Keratinocyte (primary cell): Measurements from ENCODE around the gene CLBA1. TPM values are rescaled to one million over a fixed set of nuclear protein-coding genes. Genes with fewer than 3 reads are reported as not detected.
A peak's percentile ranks its signal among the peaks of the same experiment; 100 is the strongest.

Source experiments
- DNase-seq: peaks from one replicate; pipeline ENCODE4 v3.0.0-alpha.2; 2011; ENCODE audit warnings: low read depth, missing footprints, low spot score
- FAIRE-seq: peaks from 2 replicates; lab custom pipeline; 2011; peaks lifted over from hg19 to GRCh38; lab: Jason Lieb, UNC
- H2AFZ ChIP-seq: 2 replicates; pipeline ENCODE4 v1.6.0; 2012; ENCODE audit warnings: low read length, control low read depth, inconsistent platforms; ENCODE audit not compliant: control insufficient read depth
- H3K27ac ChIP-seq: 2 replicates; pipeline ENCODE4 v1.5.1; 2011; ENCODE audit warnings: low read length; ENCODE audit not compliant: control insufficient read depth, insufficient read depth
- H3K27me3 ChIP-seq: 3 replicates; pipeline ENCODE4 v1.6.0; 2011; ENCODE audit warnings: low read length; ENCODE audit not compliant: control insufficient read depth, insufficient read depth; ENCODE audit errors: extremely low read depth
- H3K36me3 ChIP-seq, 2 experiments: 2 replicates in 1 of 2; 3 replicates in 1 of 2; pipeline ENCODE4 v1.5.1; 2011; ENCODE audit warnings: low read length in 2 of 2, mild to moderate bottlenecking in 1 of 2; ENCODE audit not compliant: control insufficient read depth in 2 of 2, insufficient read depth in 2 of 2; ENCODE audit errors: extremely low read depth in 1 of 2
- H3K4me1 ChIP-seq: 3 replicates; pipeline ENCODE4 v1.5.1; 2011; ENCODE audit warnings: low read length; ENCODE audit not compliant: control insufficient read depth, insufficient read depth; ENCODE audit errors: extremely low read depth
- H3K4me2 ChIP-seq: 3 replicates; pipeline ENCODE4 v1.6.0; 2011; ENCODE audit warnings: low read depth, low read length; ENCODE audit not compliant: control insufficient read depth, insufficient read depth; ENCODE audit errors: extremely low read depth
- H3K4me3 ChIP-seq, 3 experiments: fragments of 200-600 bp in 1 of 3; sonication (generic) in 1 of 3; 2 replicates in 2 of 3; 3 replicates in 1 of 3; pipeline ENCODE4 v1.5.1; 2011 to 2016; ENCODE audit warnings: low read length in 3 of 3, mild to moderate bottlenecking in 3 of 3, control low read depth in 2 of 3, inconsistent platforms in 1 of 3, low read depth in 1 of 3, mixed read lengths in 1 of 3, mixed run types in 1 of 3, moderate library complexity in 1 of 3; ENCODE audit not compliant: control insufficient read depth in 2 of 3, insufficient read depth in 2 of 3; ENCODE audit errors: extremely low read depth in 1 of 3
- H3K79me2 ChIP-seq: 2 replicates; pipeline ENCODE4 v1.6.0; 2012; ENCODE audit warnings: low read length; ENCODE audit not compliant: control insufficient read depth, insufficient read depth
- H3K9ac ChIP-seq: 3 replicates; pipeline ENCODE4 v1.6.0; 2011; ENCODE audit warnings: low read length; ENCODE audit not compliant: control insufficient read depth, insufficient read depth; ENCODE audit errors: extremely low read depth
- H3K9me1 ChIP-seq: 3 replicates; pipeline ENCODE4 v1.6.0; 2011; ENCODE audit warnings: low read length; ENCODE audit not compliant: control insufficient read depth, insufficient read depth; ENCODE audit errors: extremely low read depth
- H3K9me3 ChIP-seq: 2 replicates; pipeline ENCODE4 v1.5.1; 2012; ENCODE audit warnings: low read depth, low read length; ENCODE audit not compliant: control insufficient read depth
- H4K20me1 ChIP-seq: 3 replicates; pipeline ENCODE4 v1.6.0; 2011; ENCODE audit warnings: low read length; ENCODE audit not compliant: control insufficient read depth, insufficient read depth; ENCODE audit errors: extremely low read depth
- CTCF ChIP-seq, 3 experiments: IDR thresholded peaks in 1 of 3; conservative IDR thresholded peaks in 1 of 3; optimal IDR thresholded peaks in 1 of 3; 2 replicates in 2 of 3; 3 replicates in 1 of 3; pipeline versions ENCODE3 to v1.5.1; 2011; ENCODE audit warnings: low read length in 3 of 3, mild to moderate bottlenecking in 3 of 3, moderate library complexity in 2 of 3, control low read depth in 1 of 3, inconsistent platforms in 1 of 3; ENCODE audit not compliant: insufficient read depth in 2 of 3; ENCODE audit errors: extremely low read depth in 1 of 3
- EZH2 ChIP-seq: IDR thresholded peaks from one replicate; pipeline ENCODE4 v1.6.1; 2012; ENCODE audit warnings: inconsistent platforms, mild to moderate bottlenecking, low read length, moderate library complexity
- dilution Hi-C: fragments of 300-500 bp; cut with MboI; formaldehyde crosslinking; loops from one replicate; pipeline ENCODE4 v1.7.0; 2020; ENCODE audit warnings: low sequenced_read_pairs; ENCODE audit not compliant: extremely low pct_ligation_motif_present
- polyA plus RNA-seq, 5 experiments: library from polyadenylated mRNA; depleted of rRNA in 3 of 5; stranded (reverse) in 3 of 5; stranded (forward) in 1 of 5; unstranded in 1 of 5; fragments of >200 nt; gene quantifications; 1 replicate in 1 of 5; 2 replicates in 3 of 5; 3 replicates in 1 of 5; pipeline versions ENCODE4 v1.2.1 to v1.2.3, GENCODE V29; 2011 to 2012; ENCODE audit warnings: missing spikeins in 2 of 5, low read depth in 1 of 5, low replicate concordance in 1 of 5

The CLBA1 gene
- polyA plus RNA-seq, 1 donor (not counting 4 experiments of a cell fraction or from before 2014, with no cell fraction given): 8.6 TPM

GRCh38 chr14:104978746-104979691, 6.6 kb upstream of the CLBA1 start:
- Histone ChIP-seq H3K4me2 (peak overlapping the region; percentile 78), H4K20me1 (peaks cover 3% of the 10 kb centered on the region), H2AFZ (no peak overlapping the region), H3K4me1 (peaks cover 35% of the 10 kb centered on the region), H3K9ac (no peak overlapping the region), H3K9me1 (no peaks in the 10 kb centered on the region), H3K4me3 (no peak overlapping the region), H3K36me3 (no peaks in the 10 kb centered on the region), H3K9me3 (no peaks in the 10 kb centered on the region), H3K27me3 (no peaks in the 10 kb centered on the region), H3K79me2 (peaks cover 10% of the 10 kb centered on the region), H3K27ac (no peak overlapping the region)
- dilution Hi-C loops: no loop called here
- no peak for TF ChIP-seq CTCF (optimal IDR thresholded peaks at IDR 0.05 in 1 of 3, IDR thresholded peaks at IDR 0.05 in 1 of 3, conservative IDR thresholded peaks at IDR 0.05 in 1 of 3; ENCODE audit: extremely low read depth in 1 of 3, insufficient read depth in 2 of 3, low read length in 3 of 3)
- TF ChIP-seq EZH2: no peak
- FAIRE-seq (no peak), DNase-seq (no peak)

GRCh38 chr14:104979758-104980610, 5.6 kb upstream of the CLBA1 start:
- TF ChIP-seq EZH2: no peak
- TF ChIP-seq CTCF (optimal IDR thresholded peaks at IDR 0.05 in 1 of 3, IDR thresholded peaks at IDR 0.05 in 1 of 3, conservative IDR thresholded peaks at IDR 0.05 in 1 of 3; ENCODE audit: extremely low read depth in 1 of 3, insufficient read depth in 2 of 3, low read length in 3 of 3): no peak
- peaks cover 10% of the 10 kb centered on the region for H3K79me2 ChIP-seq
- H3K9ac ChIP-seq: no peak overlapping the region
- FAIRE-seq: peak; percentile 64
- DNase-seq: no peak
- no peaks in the 10 kb centered on the region for H3K9me1 ChIP-seq
- no peaks in the 10 kb centered on the region for H3K27me3 ChIP-seq
- H3K9me3 ChIP-seq: no peaks in the 10 kb centered on the region
- no peak overlapping the region for H3K4me2 ChIP-seq
- dilution Hi-C loops: no loop called here
- H2AFZ ChIP-seq: no peak overlapping the region
- no peak overlapping the region for H3K4me3 ChIP-seq
- no peaks in the 10 kb centered on the region for H3K36me3 ChIP-seq
- H3K4me1 ChIP-seq: peaks cover 27% of the 10 kb centered on the region
- no peak overlapping the region for H3K27ac ChIP-seq
- peaks cover 3% of the 10 kb centered on the region for H4K20me1 ChIP-seq
